Endothelial cell of umbilical vein (primary cell): ENCODE data around the gene TNFRSF8. TPM values are rescaled to one million over a fixed set of nuclear protein-coding genes. Genes with fewer than 3 reads are reported as not detected.

Experiments used
- BruUV-seq: library from RNA; stranded (reverse); fragments of 400-500 nt; replicated peaks from 2 replicates; lab custom pipeline; 2021; lab: Mats Ljungman, UMichigan
- CTCF ChIA-PET: fragments of 300-600, 350-600 bp; sonication (Branson Sonifier 250); formaldehyde crosslinking; loops from one replicate; lab custom pipeline; 2021; ENCODE audit warnings: antibody characterized with exemption, inconsistent platforms; lab: Charles Lee
- POLR2A ChIA-PET: fragments of 300-600, 350-600 bp; sonication (Branson Sonifier 250); formaldehyde crosslinking; loops from one replicate; lab custom pipeline; 2021; ENCODE audit warnings: antibody characterized with exemption, inconsistent platforms; lab: Charles Lee
- DNase-seq: peaks from one replicate; pipeline ENCODE4 v3.0.0-alpha.2; 2011; ENCODE audit warnings: low read depth, low spot score
- FAIRE-seq: peaks from 2 replicates; lab custom pipeline; 2011; peaks lifted over from hg19 to GRCh38; lab: Jason Lieb, UNC
- H2AFZ ChIP-seq: 2 replicates; pipeline ENCODE4 v1.6.0; 2012; ENCODE audit warnings: low read depth, low read length, control low read depth, inconsistent platforms
- H3K27ac ChIP-seq: 2 replicates; pipeline ENCODE4 v1.5.1; 2011; ENCODE audit warnings: low read depth, mild to moderate bottlenecking, control low read depth, low read length, moderate library complexity; ENCODE audit not compliant: insufficient read depth
- H3K27me3 ChIP-seq, 2 experiments: 2 replicates each; pipeline versions ENCODE4 v1.6.0 to v1.6.1; 2011; ENCODE audit warnings: low read length in 2 of 2, mixed read lengths in 1 of 2; ENCODE audit not compliant: control insufficient read depth in 2 of 2, insufficient read depth in 2 of 2
- H3K36me3 ChIP-seq, 2 experiments: 2 replicates in 1 of 2; 3 replicates in 1 of 2; pipeline ENCODE4 v1.5.1; 2011; ENCODE audit warnings: low read length in 2 of 2, mild to moderate bottlenecking in 1 of 2, moderate library complexity in 1 of 2; ENCODE audit not compliant: control insufficient read depth in 2 of 2, insufficient read depth in 2 of 2; ENCODE audit errors: extremely low read depth in 1 of 2
- H3K4me1 ChIP-seq: 3 replicates; pipeline ENCODE4 v1.5.1; 2011; ENCODE audit warnings: mild to moderate bottlenecking, low read length; ENCODE audit not compliant: control insufficient read depth, insufficient read depth; ENCODE audit errors: extremely low read depth
- H3K4me2 ChIP-seq: 2 replicates; pipeline ENCODE4 v1.6.1; 2011; ENCODE audit warnings: low read length, control low read depth, mixed read lengths; ENCODE audit not compliant: insufficient read depth
- H3K4me3 ChIP-seq, 3 experiments: fragments of 200-600 bp in 1 of 3; sonication (generic), shearing (Covaris generic) in 1 of 3; replicated peaks in 1 of 3; 2 replicates each; pipeline ENCODE4 v1.5.1; 2011 to 2016; ENCODE audit warnings: control low read depth in 3 of 3, low read length in 3 of 3, mild to moderate bottlenecking in 2 of 3, inconsistent platforms in 1 of 3, low read depth in 1 of 3, moderate library complexity in 1 of 3; ENCODE audit not compliant: insufficient read depth in 1 of 3
- H3K79me2 ChIP-seq: 2 replicates; pipeline ENCODE4 v1.6.0; 2012; ENCODE audit warnings: low read length, inconsistent platforms; ENCODE audit not compliant: control insufficient read depth, insufficient read depth
- H3K9ac ChIP-seq: replicated peaks from 2 replicates; pipeline ENCODE3; 2011; ENCODE audit warnings: low read length, control low read depth; ENCODE audit not compliant: insufficient read depth; ENCODE audit errors: extremely low read depth
- H3K9me1 ChIP-seq: replicated peaks from 3 replicates; pipeline ENCODE4 v1.6.0; 2011; ENCODE audit warnings: mild to moderate bottlenecking, low read length; ENCODE audit not compliant: control insufficient read depth, insufficient read depth; ENCODE audit errors: extremely low read depth
- H3K9me3 ChIP-seq: replicated peaks from 2 replicates; pipeline ENCODE4 v1.5.1; 2012; ENCODE audit warnings: low read length, inconsistent platforms; ENCODE audit not compliant: control insufficient read depth, insufficient read depth
- H4K20me1 ChIP-seq: replicated peaks from 2 replicates; pipeline ENCODE3; 2011; ENCODE audit warnings: mild to moderate bottlenecking, low read length; ENCODE audit not compliant: control insufficient read depth, insufficient read depth; ENCODE audit errors: extremely low read depth
- EZH2 ChIP-seq: IDR thresholded peaks from 2 replicates; pipeline ENCODE4 v1.6.1; 2012; ENCODE audit warnings: borderline replicate concordance, low read depth, mild to moderate bottlenecking, moderate library complexity, low read length, inconsistent platforms; ENCODE audit not compliant: severe bottlenecking
- FOS ChIP-seq: IDR thresholded peaks from 2 replicates; pipeline ENCODE4 v1.6.1; 2011; ENCODE audit warnings: mild to moderate bottlenecking, low read length, moderate library complexity, borderline replicate concordance; ENCODE audit not compliant: insufficient read depth
- GATA2 ChIP-seq: IDR thresholded peaks from 2 replicates; pipeline ENCODE4 v1.7.0; 2011; ENCODE audit warnings: low read depth, mild to moderate bottlenecking, moderate library complexity, mixed read lengths, low read length; ENCODE audit not compliant: insufficient read length, insufficient read depth
- JUN ChIP-seq: IDR thresholded peaks from 2 replicates; pipeline ENCODE4 v1.6.1; 2011; ENCODE audit warnings: borderline replicate concordance, low read depth; ENCODE audit not compliant: insufficient read length, insufficient read depth
- MYC ChIP-seq: IDR thresholded peaks from one replicate; pipeline ENCODE4 v1.6.1; 2011; ENCODE audit warnings: mild to moderate bottlenecking, low read depth, low read length
- POLR2A ChIP-seq: IDR thresholded peaks from 2 replicates; pipeline ENCODE4 v1.6.1; 2012; ENCODE audit warnings: low read depth, mild to moderate bottlenecking, control low read depth, low read length
- POLR2AphosphoS5 ChIP-seq: IDR thresholded peaks from 2 replicates; pipeline ENCODE4 v1.6.1; 2012; ENCODE audit warnings: low read depth, mild to moderate bottlenecking, control low read depth, low read length, moderate library complexity; ENCODE audit not compliant: insufficient read depth
- dilution Hi-C: fragments of 300-500 bp; cut with MboI; formaldehyde crosslinking; loops from one replicate; pipeline ENCODE4 v1.15.0; 2019; ENCODE audit warnings: low sequenced_read_pairs; ENCODE audit not compliant: extremely low pct_ligation_motif_present
- intact Hi-C: fragments of 100-400 bp; cut with micrococcal nuclease; formaldehyde crosslinking; loops from one replicate; pipeline ENCODE4 v1.10.0; 2022
- polyA plus RNA-seq, 4 experiments: library from polyadenylated mRNA; depleted of rRNA in 3 of 4; stranded (reverse) in 3 of 4; unstranded in 1 of 4; fragments of >200 nt; gene quantifications; 2 replicates each; pipeline versions ENCODE4 v1.2.1 to v1.2.3, GENCODE V29; 2011 to 2012; ENCODE audit warnings: missing spikeins in 1 of 4
- total RNA-seq: library from RNA; stranded (reverse); gene quantifications from 2 replicates; pipeline ENCODE4 v1.2.3, GENCODE V29; 2021
- TF ChIP-seq, protein P1 (sequence below), 2 donors: IDR thresholded peaks; 1 replicate in 1 of 2; 2 replicates in 1 of 2; pipeline ENCODE4 v1.5.1; 2011; ENCODE audit warnings: low read length in 2 of 2, mild to moderate bottlenecking in 2 of 2, moderate library complexity in 2 of 2, control low read depth in 1 of 2, inconsistent platforms in 1 of 2, low read depth in 1 of 2; ENCODE audit not compliant: insufficient read depth in 1 of 2; ENCODE audit errors: extremely low read depth in 1 of 2
- TF ChIP-seq, protein P2 (sequence below): IDR thresholded peaks from 2 replicates; pipeline ENCODE4 v1.6.1; 2011; ENCODE audit not compliant: insufficient read depth, insufficient read length

TNFRSF8 gene
- total and polyA plus RNA-seq, 2 donors (not counting 3 experiments of a cell fraction or from before 2014, with no cell fraction given) = 0.47 TPM; not detected in 1

DNA sequence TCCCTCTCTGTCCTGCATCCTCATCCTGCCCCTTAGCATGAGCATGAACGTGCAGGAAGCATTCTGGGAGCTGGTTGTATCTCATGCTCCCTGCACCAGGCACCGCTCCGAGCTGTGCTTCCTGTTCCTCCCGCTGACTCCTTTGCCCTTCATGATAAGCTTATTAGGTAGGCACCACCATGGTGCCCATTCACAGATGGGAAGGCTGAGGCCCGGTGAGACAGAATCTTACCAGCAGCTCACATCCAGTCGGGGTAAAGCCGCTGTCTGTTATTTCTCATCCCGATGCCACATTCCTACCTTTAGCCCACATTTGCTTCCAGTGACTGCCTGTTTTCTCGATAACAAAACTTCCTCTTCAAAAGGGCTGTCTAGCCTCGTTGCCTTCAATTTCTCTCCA lies 36.5 kb upstream of the TNFRSF8 start:
- no peak for DNase-seq
- Histone ChIP-seq H3K27ac (no peak overlapping the region), H3K9me1 (no peaks in the 10 kb centered on the region), H3K36me3 (peaks cover 2 to 26% of the 10 kb centered on the region in 2 experiments), H2AFZ (no peak overlapping the region), H3K79me2 (peaks cover 1% of the 10 kb centered on the region), H3K4me3 (no peak overlapping the region), H3K4me2 (no peak overlapping the region), H3K9ac (no peak overlapping the region), H4K20me1 (no peaks in the 10 kb centered on the region), H3K27me3 (no peaks in the 10 kb centered on the region), H3K4me1 (no peaks in the 10 kb centered on the region), H3K9me3 (no peaks in the 10 kb centered on the region)
- TF ChIP-seq, protein P1, sequence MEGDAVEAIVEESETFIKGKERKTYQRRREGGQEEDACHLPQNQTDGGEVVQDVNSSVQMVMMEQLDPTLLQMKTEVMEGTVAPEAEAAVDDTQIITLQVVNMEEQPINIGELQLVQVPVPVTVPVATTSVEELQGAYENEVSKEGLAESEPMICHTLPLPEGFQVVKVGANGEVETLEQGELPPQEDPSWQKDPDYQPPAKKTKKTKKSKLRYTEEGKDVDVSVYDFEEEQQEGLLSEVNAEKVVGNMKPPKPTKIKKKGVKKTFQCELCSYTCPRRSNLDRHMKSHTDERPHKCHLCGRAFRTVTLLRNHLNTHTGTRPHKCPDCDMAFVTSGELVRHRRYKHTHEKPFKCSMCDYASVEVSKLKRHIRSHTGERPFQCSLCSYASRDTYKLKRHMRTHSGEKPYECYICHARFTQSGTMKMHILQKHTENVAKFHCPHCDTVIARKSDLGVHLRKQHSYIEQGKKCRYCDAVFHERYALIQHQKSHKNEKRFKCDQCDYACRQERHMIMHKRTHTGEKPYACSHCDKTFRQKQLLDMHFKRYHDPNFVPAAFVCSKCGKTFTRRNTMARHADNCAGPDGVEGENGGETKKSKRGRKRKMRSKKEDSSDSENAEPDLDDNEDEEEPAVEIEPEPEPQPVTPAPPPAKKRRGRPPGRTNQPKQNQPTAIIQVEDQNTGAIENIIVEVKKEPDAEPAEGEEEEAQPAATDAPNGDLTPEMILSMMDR (IDR thresholded peaks at IDR 0.05; ENCODE audit: extremely low read depth in 1 of 2, insufficient read depth in 1 of 2, low read depth in 1 of 2, low read length in 2 of 2) = no peak
- TF ChIP-seq POLR2AphosphoS5 (no peak), MYC (no peak), EZH2 (no peak), POLR2A (no peak), FOS (no peak), JUN (no peak), GATA2 (no peak)
- TF ChIP-seq, protein P2, sequence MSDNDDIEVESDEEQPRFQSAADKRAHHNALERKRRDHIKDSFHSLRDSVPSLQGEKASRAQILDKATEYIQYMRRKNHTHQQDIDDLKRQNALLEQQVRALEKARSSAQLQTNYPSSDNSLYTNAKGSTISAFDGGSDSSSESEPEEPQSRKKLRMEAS = no peak
- intact Hi-C loops = no loop called here
- BruUV-seq = no TSS peak
- dilution Hi-C loops = no loop called here
- ChIA-PET POLR2A (no interaction called here), CTCF (interaction anchor here (1.3 kb wide), 1 partner anchor 11 kb away, joined by 3 read pairs; no protein-coding TSS in a partner anchor)
- no peak for FAIRE-seq
